ENCODE data around the gene QSOX2.

Gene QSOX2

GRCh38 chr9:136179101-136179616 lies 66.5 kb downstream of the QSOX2 start:
- no peak overlapping the region for H3K27ac ChIP-seq (replicated peaks; ENCODE audit: low read length)
- peaks cover 5% of the 10 kb centered on the region for H3K79me1 ChIP-seq (ENCODE audit: low read depth, low read length)
- no peaks in the 10 kb centered on the region for H3K36me3 ChIP-seq (replicated peaks in 1 of 2; ENCODE audit: control insufficient read depth in 2 of 2, insufficient read depth in 2 of 2, low read length in 2 of 2)
- H2AK5ac ChIP-seq (ENCODE audit: low read depth, low read length): no peak overlapping the region
- no peak overlapping the region for H4K8ac ChIP-seq (ENCODE audit: low read depth, low read length)
- H2AFZ ChIP-seq (ENCODE audit: low read length): no peak overlapping the region
- H3K4me2 ChIP-seq (ENCODE audit: insufficient read depth, low read length, poor library complexity, severe bottlenecking): no peak overlapping the region
- H3K23ac ChIP-seq (ENCODE audit: low read depth, low read length, poor library complexity): no peak overlapping the region
- peak overlapping the region; percentile 50 for H2BK12ac ChIP-seq (ENCODE audit: low read length)
- H3K4ac ChIP-seq (ENCODE audit: low read length): no peak overlapping the region
- H3K27me3 ChIP-seq (ENCODE audit: control insufficient read depth in 3 of 3, insufficient read depth in 3 of 3, low read depth in 1 of 3, low read length in 3 of 3): peaks cover 0 to 79% (median 0%) of the 10 kb centered on the region in 3 experiments
- no peak overlapping the region for H4K91ac ChIP-seq (ENCODE audit: low read depth, low read length, poor library complexity)
- no peak for DNase-seq (ENCODE audit: low spot score)
- H2BK5ac ChIP-seq (ENCODE audit: low read length): peak overlapping the region; percentile 48
- peak overlapping the region; percentile 89 for H3K18ac ChIP-seq (ENCODE audit: low read length)
- no peak overlapping the region for H3K4me3 ChIP-seq (ENCODE audit: low read length in 2 of 2)
- H2BK120ac ChIP-seq (ENCODE audit: low read depth, low read length): peak overlapping the region; percentile 89
- no CpG with 5 or more reads among the region's 12 CpGs for WGBS, 2 donors (ENCODE audit: extremely low coverage in 2 of 2, insufficient read length in 2 of 2, insufficient replicate concordance in 1 of 2)
- no peak overlapping the region for H3K9ac ChIP-seq (ENCODE audit: low read depth, low read length, poor library complexity)
- H3K9me3 ChIP-seq (replicated peaks in 1 of 2; ENCODE audit: control insufficient read depth in 2 of 2, insufficient read depth in 1 of 2, low read depth in 1 of 2, low read length in 2 of 2): peaks cover 0 to 2% of the 10 kb centered on the region in 2 donors
- no peak overlapping the region for H3K14ac ChIP-seq (ENCODE audit: low read length)
- peak overlapping the region; percentile 69 for H2BK15ac ChIP-seq (ENCODE audit: low read length)
- peaks cover 0 to 26% of the 10 kb centered on the region in 2 donors for H3K4me1 ChIP-seq (ENCODE audit: control insufficient read depth in 2 of 2, insufficient read depth in 1 of 2, low read depth in 1 of 2, low read length in 2 of 2)

DNA sequence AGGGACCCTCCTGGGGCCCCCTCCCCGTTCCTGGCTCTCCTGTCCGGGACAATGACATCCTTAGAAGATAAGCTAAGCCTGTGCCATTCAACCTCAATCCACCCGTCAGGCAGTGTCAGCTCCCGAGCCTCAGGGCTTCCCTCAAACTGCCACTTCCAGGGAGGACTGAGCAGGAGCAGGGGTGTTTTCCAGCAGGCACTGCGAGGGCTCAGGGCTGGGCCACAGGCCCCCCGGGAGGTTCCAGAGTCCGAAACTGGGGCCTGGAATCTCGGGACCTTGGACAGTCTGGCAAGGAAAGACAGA lies 66.9 kb downstream of the QSOX2 start:
- Histone ChIP-seq H2BK120ac (ENCODE audit: low read depth, low read length) (peak overlapping the region; percentile 89), H2BK5ac (ENCODE audit: low read length) (peak overlapping the region; percentile 48), H3K4me2 (ENCODE audit: insufficient read depth, low read length, poor library complexity, severe bottlenecking) (peak overlapping the region; percentile 18), H3K4ac (ENCODE audit: low read length) (no peak overlapping the region), H3K4me3 (ENCODE audit: low read length in 2 of 2) (no peak overlapping the region), H3K18ac (ENCODE audit: low read length) (peak overlapping the region; percentile 89), H2BK15ac (ENCODE audit: low read length) (peak overlapping the region; percentile 69), H4K8ac (ENCODE audit: low read depth, low read length) (no peak overlapping the region), H3K79me1 (ENCODE audit: low read depth, low read length) (peaks cover 5% of the 10 kb centered on the region), H3K27ac (replicated peaks; ENCODE audit: low read length) (no peak overlapping the region), H3K14ac (ENCODE audit: low read length) (no peak overlapping the region), H4K91ac (ENCODE audit: low read depth, low read length, poor library complexity) (no peak overlapping the region), H3K9ac (ENCODE audit: low read depth, low read length, poor library complexity) (no peak overlapping the region), H2AK5ac (ENCODE audit: low read depth, low read length) (no peak overlapping the region), H3K36me3 (replicated peaks in 1 of 2; ENCODE audit: control insufficient read depth in 2 of 2, insufficient read depth in 2 of 2, low read length in 2 of 2) (no peaks in the 10 kb centered on the region), H3K27me3 (ENCODE audit: control insufficient read depth in 3 of 3, insufficient read depth in 3 of 3, low read depth in 1 of 3, low read length in 3 of 3) (peaks cover 0 to 75% (median 0%) of the 10 kb centered on the region in 3 experiments), H3K9me3 (replicated peaks in 1 of 2; ENCODE audit: control insufficient read depth in 2 of 2, insufficient read depth in 1 of 2, low read depth in 1 of 2, low read length in 2 of 2) (peaks cover 0 to 2% of the 10 kb centered on the region in 2 donors), H3K23ac (ENCODE audit: low read depth, low read length, poor library complexity) (no peak overlapping the region), H3K4me1 (ENCODE audit: control insufficient read depth in 2 of 2, insufficient read depth in 1 of 2, low read depth in 1 of 2, low read length in 2 of 2) (peaks cover 0 to 26% of the 10 kb centered on the region in 2 donors), H2AFZ (ENCODE audit: low read length) (no peak overlapping the region), H2BK12ac (ENCODE audit: low read length) (peak overlapping the region; percentile 50)
- no CpG with 5 or more reads among the region's 8 CpGs for WGBS, 2 donors (ENCODE audit: extremely low coverage in 2 of 2, insufficient read length in 2 of 2, insufficient replicate concordance in 1 of 2)
- no peak for DNase-seq (ENCODE audit: low spot score)

DNA sequence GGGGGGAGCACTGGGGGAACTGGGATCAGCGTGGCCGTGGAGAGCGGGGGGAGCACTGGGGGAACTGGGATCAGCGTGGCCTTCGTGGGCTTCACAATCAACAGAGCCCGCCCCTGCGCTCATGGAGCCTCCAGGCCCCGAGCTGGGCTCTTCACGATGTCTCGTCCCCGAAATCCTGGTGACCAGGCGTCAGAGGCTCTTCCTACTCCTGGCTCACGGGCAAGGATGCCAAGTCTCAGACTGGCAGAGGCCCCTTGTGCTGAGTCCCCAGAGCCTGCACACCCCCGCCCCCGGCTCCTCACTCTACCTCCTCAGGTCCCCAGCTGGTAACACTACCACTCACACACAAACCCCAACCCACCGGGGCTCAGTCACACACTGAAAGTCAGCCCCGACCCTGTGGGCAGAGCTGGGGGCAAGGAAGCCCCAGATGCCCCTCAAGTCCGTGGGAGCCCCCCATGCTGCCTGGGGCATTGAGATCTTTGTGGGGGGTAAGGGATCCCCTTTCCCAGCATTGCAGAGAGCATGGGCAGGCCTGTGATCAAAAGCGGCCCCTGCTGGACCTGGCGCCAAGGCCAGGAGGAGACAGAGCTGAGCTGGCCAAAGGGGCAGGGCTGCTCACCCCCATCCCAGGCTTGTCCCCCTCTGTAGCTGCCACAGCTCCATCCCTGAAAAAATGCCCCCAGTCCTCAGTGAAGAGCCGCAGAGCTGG lies 67.4 kb downstream of the QSOX2 start:
- Histone ChIP-seq H2BK5ac (ENCODE audit: low read length) (peak overlapping the region; percentile 48), H3K14ac (ENCODE audit: low read length) (no peak overlapping the region), H2BK12ac (ENCODE audit: low read length) (peak overlapping the region; percentile 90), H4K8ac (ENCODE audit: low read depth, low read length) (no peak overlapping the region), H3K9ac (ENCODE audit: low read depth, low read length, poor library complexity) (no peak overlapping the region), H4K91ac (ENCODE audit: low read depth, low read length, poor library complexity) (no peak overlapping the region), H3K23ac (ENCODE audit: low read depth, low read length, poor library complexity) (peak overlapping the region; percentile 8), H3K9me3 (replicated peaks in 1 of 2; ENCODE audit: control insufficient read depth in 2 of 2, insufficient read depth in 1 of 2, low read depth in 1 of 2, low read length in 2 of 2) (peaks cover 0 to 2% of the 10 kb centered on the region in 2 donors), H3K36me3 (replicated peaks in 1 of 2; ENCODE audit: control insufficient read depth in 2 of 2, insufficient read depth in 2 of 2, low read length in 2 of 2) (no peaks in the 10 kb centered on the region), H3K4me3 (ENCODE audit: low read length in 2 of 2) (no peak overlapping the region), H2AFZ (ENCODE audit: low read length) (no peak overlapping the region), H2AK5ac (ENCODE audit: low read depth, low read length) (peak overlapping the region; percentile 98), H3K4ac (ENCODE audit: low read length) (no peak overlapping the region), H3K27me3 (ENCODE audit: control insufficient read depth in 3 of 3, insufficient read depth in 3 of 3, low read depth in 1 of 3, low read length in 3 of 3) (peaks cover 0 to 70% (median 0%) of the 10 kb centered on the region in 3 experiments), H3K4me1 (ENCODE audit: control insufficient read depth in 2 of 2, insufficient read depth in 1 of 2, low read depth in 1 of 2, low read length in 2 of 2) (peaks cover 0 to 26% of the 10 kb centered on the region in 2 donors), H2BK15ac (ENCODE audit: low read length) (peak overlapping the region; percentile 69), H3K79me1 (ENCODE audit: low read depth, low read length) (peaks cover 5% of the 10 kb centered on the region), H3K18ac (ENCODE audit: low read length) (peak overlapping the region; percentile 93), H3K4me2 (ENCODE audit: insufficient read depth, low read length, poor library complexity, severe bottlenecking) (peak overlapping the region; percentile 18), H2BK120ac (ENCODE audit: low read depth, low read length) (peak overlapping the region; percentile 89), H3K27ac (replicated peaks; ENCODE audit: low read length) (no peak overlapping the region)
- no CpG with 5 or more reads among the region's 21 CpGs for WGBS, 2 donors (ENCODE audit: extremely low coverage in 2 of 2, insufficient read length in 2 of 2, insufficient replicate concordance in 1 of 2)
- no peak for DNase-seq (ENCODE audit: low spot score)

DNA sequence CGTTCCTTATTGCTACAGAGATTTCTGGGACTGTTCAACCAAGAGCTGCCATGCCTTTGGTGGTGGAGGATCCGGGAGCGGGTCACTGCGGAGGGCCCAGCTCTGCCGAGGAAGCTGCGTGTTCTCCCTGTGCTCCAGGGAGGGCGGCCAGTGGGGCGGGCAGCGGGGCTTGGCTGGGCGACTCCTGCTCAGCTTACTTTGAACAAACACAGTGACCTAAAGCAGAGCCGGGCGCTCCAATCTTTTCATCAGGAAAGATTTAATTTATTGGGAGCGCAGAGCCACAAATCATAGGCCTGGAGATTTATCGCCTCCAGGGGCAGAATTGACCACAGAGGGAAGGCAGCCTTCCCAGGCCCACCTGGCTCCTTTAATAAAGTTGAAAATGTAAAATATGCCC lies 68.4 kb downstream of the QSOX2 start:
- Histone ChIP-seq H3K23ac (ENCODE audit: low read depth, low read length, poor library complexity) (peak overlapping the region; percentile 73), H2BK12ac (ENCODE audit: low read length) (peak overlapping the region; percentile 27), H3K4me2 (ENCODE audit: insufficient read depth, low read length, poor library complexity, severe bottlenecking) (no peak overlapping the region), H2BK15ac (ENCODE audit: low read length) (peak overlapping the region; percentile 75), H3K9ac (ENCODE audit: low read depth, low read length, poor library complexity) (no peak overlapping the region), H3K9me3 (replicated peaks in 1 of 2; ENCODE audit: control insufficient read depth in 2 of 2, insufficient read depth in 1 of 2, low read depth in 1 of 2, low read length in 2 of 2) (peaks cover 0 to 2% of the 10 kb centered on the region in 2 donors), H3K4me1 (ENCODE audit: control insufficient read depth in 2 of 2, insufficient read depth in 1 of 2, low read depth in 1 of 2, low read length in 2 of 2) (peaks cover 0 to 32% of the 10 kb centered on the region in 2 donors), H2BK5ac (ENCODE audit: low read length) (peak overlapping the region; percentile 95), H3K14ac (ENCODE audit: low read length) (no peak overlapping the region), H2AFZ (ENCODE audit: low read length) (no peak overlapping the region), H3K4me3 (ENCODE audit: low read length in 2 of 2) (no peak overlapping the region), H3K36me3 (replicated peaks in 1 of 2; ENCODE audit: control insufficient read depth in 2 of 2, insufficient read depth in 2 of 2, low read length in 2 of 2) (no peaks in the 10 kb centered on the region), H3K27me3 (ENCODE audit: control insufficient read depth in 3 of 3, insufficient read depth in 3 of 3, low read depth in 1 of 3, low read length in 3 of 3) (peaks cover 0 to 67% (median 2%) of the 10 kb centered on the region in 3 experiments), H2AK5ac (ENCODE audit: low read depth, low read length) (peak overlapping the region; percentile 98), H2BK120ac (ENCODE audit: low read depth, low read length) (peak overlapping the region; percentile 3), H4K8ac (ENCODE audit: low read depth, low read length) (no peak overlapping the region), H4K91ac (ENCODE audit: low read depth, low read length, poor library complexity) (no peak overlapping the region), H3K27ac (replicated peaks; ENCODE audit: low read length) (no peak overlapping the region), H3K79me1 (ENCODE audit: low read depth, low read length) (peaks cover 5% of the 10 kb centered on the region), H3K4ac (ENCODE audit: low read length) (no peak overlapping the region), H3K18ac (ENCODE audit: low read length) (no peak overlapping the region)
- WGBS, 2 donors (ENCODE audit: extremely low coverage in 2 of 2, insufficient read length in 2 of 2, insufficient replicate concordance in 1 of 2): no CpG with 5 or more reads among the region's 14 CpGs
- DNase-seq (ENCODE audit: low spot score): no peak

All from neuronal stem cell (in vitro differentiated cells).